HuH-7 (cell line): Measurements from ENCODE around the gene XYLT1.

Source experiments
- DNase-seq: peaks from one replicate; pipeline ENCODE4 v3.0.0; 2011; ENCODE audit warnings: low spot score

Gene XYLT1

DNA sequence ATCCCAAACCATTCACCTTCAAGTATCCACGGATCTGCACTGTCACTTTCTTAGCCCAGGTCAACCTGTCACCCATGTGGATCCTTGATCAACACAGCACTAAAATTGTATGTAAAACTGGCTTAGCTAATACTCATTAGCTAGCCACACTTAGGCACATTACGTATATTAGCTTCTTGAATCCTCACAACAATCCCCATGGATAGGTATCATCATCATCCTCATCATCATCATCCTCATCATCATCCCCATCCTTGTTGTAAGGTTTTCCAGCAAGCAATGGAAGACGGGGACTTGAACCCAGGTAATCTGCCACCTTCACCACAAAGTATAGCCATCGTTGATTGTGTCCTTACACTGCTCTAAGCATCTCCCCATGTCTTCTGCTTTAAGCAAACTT is 184.3 kb downstream of the XYLT1 start:
- no peak for DNase-seq

DNA sequence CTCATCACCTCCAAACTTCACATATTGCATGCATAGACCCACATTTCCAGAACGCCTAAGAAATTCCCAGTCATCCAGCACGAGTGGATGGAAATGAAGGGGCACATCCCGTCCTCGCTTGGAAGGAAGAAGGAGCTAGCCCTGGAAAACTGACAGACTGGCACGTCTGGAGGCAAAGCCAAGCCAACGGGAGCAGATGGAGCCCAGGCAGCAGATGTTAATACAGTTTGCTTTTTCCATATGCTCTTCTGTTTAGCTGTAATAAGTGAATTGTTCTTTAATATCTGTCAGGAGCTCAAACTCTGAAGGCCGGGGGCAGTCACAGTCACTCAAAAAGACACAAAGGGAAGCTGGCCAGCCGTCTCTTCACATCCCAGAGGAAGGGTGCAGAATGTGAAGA is 187.7 kb downstream of the XYLT1 start:
- DNase-seq: no peak

DNA sequence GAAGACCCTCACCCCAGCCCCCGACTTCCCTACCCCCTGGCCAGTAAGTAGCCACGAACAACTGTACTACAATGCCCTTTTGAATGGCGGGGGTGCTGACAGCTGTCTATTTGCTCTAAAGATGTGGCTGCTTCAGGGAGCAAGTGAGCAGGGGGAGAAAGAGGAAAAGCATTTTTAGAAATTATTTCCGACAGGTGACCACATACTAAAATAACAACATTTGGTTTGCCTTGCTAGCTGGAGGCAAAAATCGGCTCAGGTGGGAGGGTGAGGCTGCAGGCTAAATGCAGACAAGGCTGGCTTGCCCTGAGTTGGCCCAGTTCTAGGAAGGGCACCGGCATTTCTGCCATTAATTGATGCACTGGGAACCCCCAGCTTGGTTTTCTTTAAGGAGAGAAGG is 188.5 kb downstream of the XYLT1 start:
- no peak for DNase-seq

DNA sequence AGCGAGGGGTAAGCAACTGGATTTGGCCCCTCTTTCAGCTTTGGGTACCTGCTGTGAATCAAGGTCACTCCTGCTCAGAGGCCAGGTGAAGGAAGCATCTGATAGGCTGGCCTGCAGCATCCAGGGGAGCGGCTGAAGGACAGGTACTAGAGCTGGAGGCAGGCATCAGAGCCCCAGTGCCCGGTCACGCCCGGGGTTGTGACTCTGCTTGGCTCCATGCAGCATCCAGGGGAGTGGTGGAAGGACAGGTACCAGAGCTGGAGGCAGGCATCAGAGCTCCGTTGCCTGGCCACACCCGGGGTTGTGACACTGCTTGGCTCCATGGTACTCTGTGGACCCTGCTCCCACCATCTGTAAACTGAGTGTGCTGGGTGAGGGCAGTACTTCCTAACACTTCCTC is 189.7 kb downstream of the XYLT1 start:
- no peak for DNase-seq

DNA sequence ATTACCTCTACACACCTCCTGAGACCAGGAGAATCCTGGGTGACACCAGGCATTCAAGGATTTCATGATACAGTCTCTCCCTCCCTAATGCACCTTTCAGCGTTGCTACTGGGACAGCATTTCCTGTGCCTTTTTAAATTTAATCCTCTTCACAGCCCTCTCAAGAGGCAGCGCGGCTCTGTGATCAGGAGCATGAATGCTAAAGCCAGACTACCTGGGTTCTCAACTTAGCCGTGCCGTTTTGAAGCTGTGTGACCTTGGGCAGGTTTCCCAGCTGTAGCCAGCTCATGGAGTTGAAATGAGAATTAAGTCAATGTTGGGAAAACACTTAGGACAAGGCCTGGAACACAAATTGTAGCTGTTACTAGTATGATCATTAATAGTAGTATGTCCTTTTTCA is 191.8 kb downstream of the XYLT1 start:
- DNase-seq: no peak

DNA sequence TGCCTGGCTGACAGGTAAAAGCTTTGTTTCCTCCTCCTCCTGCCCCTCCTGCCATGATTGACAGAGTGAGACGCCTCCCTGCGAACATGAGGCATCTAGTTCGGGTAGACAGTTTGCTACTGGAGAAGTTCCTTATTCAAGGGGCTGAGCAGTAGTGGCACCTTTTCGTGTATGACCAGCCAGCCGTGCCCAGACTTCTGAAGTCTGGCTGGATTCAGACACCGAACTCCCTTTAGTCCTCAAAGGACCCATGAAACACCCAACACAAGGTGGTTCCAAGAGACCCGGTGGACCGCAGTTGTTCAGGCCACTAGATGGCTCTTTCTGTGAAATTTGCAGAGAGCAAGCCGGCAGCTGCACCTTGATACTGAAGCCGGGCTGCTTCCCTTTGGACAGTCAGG is 192.8 kb downstream of the XYLT1 start:
- peak; percentile 36 for DNase-seq

DNA sequence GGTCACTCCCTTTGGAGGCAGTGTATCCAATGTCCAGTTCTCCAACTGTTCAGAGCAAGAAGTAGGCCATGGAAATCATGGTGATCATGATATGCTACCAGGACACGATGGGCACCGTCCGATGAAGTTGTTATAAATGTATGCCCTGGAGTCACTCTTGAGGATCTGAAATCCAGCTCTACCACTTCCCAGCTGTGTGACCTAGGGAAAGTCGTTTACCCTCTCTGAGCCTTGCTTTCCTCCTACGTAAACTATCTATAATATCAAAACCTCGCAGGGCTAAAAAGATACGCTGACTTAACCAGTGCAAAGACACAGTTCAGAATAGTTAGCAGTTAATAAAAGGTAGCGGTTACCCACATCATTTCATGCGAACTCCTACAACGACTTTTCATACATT is 194.2 kb downstream of the XYLT1 start:
- DNase-seq: no peak

DNA sequence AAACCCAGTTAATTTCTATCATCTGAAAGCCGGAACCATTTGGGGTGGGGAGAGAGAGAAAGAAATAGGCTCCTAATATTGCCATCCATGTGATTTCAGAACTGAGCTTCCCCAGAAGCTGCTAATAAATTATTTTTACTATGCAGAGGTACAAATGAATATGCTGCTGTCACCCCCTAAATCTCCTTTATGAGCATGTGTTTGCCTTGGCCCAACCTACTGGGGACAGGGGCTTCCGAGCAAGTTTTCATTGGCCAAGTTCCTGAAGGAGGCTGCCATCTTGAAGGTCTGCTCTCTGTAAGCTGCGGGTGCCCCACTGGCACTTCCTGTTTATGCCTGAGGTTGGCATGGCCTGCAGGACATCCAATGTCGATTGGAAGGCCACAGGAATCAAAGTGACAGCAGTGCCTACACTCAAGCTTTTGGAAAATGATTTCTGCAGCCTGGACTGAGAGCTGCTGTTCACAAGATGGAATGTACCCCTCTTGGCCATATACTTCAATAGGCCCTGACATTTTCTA is 194.7 kb downstream of the XYLT1 start:
- DNase-seq: no peak

DNA sequence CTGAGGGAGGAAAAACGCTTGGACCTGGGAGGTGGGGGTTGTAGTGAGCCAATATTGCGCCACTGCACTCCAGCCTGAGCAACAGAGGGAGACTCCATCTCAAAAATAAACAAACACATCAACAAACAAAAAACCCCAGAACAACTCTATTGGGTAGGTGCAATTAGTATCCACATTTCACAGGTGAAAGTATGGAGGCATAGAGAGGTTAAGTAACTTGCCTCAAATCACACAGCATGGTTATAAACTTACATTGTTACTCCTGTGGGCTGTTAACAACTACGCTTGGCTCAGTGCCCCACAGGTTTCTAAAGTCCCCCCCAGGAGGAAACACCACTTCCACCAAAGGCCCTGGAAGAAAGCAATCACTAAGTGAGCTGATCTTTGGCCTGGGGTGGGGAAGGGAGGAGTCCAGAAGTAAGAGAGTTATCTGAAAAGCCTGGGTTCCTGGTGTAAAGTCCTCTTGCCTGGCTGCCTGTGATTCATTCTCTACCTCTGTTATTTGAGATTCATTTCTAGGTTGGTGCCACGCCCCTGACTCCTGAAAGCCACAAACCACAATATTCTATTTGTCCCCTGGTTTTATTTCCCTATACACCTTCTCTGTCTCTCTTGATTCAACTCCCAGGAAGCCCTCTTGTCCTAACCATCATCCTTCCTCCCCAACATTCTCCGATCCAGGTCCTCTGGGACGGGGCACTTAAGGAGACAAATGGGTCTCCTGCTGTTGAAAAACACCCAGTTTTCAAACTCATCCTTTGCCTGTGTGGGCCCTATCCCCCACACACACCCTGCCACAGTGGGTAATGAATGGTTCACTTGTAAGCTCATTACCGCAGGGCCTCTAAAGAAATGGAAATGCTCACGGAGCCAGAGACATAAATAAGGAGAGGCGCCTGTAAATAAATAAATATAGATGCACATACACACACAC is 195.4 kb downstream of the XYLT1 start:
- peak; percentile 42 for DNase-seq

DNA sequence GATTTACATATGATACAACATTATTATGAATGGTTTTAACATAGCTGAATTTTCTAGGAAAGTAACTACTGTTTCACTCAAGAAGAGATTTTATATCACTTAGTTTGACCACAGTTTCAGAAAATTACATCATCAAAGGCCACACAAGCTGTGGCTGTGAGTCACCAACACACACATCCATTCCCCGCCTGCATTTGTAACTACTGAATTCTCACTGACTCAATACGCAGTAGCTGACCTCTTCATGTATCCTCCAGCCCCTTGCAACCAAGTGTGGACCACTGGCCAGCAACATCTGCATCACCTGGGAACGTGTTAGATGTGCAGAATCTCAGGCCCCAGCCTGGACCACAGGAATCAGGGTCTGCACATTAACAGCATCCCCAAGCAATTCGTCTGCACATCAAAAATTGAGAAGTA is 197.6 kb downstream of the XYLT1 start:
- DNase-seq: no peak

DNA sequence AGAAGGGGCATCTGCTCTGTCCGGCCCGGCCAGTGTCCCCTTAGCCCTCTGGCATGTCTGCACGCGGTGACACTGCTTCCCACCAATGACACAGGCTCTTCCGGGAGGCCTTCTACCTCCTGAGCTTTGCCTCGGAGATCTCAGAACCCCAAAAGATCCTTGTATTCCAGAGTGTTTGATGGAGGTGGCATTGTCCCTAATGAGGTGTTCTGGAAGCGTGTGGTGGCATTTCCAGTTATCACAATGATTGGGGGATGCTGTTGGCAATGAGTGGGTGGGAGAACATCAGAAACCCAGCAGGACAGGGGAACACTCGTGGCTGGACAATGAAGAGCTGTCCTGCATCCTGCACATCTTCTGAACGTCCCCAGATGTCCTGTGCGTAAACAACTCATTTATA is 198.0 kb downstream of the XYLT1 start:
- no peak for DNase-seq

DNA sequence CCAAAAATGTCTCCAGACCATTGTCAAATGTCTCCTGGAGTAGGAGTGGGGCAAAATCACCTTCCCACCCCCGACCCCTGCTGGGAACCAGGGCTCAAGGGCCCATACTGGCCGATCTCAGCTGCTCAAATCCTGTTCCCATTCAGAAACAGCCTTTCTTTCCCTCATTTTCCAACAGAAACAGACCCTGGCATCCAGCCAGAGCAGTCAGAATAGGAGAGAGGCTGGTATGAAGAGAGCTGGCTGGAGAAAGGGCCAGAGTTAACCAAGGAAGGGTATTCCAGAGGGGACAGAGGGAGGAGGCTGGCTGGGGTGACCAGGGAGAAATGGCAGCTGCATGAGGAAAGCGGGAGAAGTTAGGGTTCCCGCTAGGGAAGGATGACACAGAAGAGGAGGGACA is 199.1 kb downstream of the XYLT1 start:
- DNase-seq: no peak

DNA sequence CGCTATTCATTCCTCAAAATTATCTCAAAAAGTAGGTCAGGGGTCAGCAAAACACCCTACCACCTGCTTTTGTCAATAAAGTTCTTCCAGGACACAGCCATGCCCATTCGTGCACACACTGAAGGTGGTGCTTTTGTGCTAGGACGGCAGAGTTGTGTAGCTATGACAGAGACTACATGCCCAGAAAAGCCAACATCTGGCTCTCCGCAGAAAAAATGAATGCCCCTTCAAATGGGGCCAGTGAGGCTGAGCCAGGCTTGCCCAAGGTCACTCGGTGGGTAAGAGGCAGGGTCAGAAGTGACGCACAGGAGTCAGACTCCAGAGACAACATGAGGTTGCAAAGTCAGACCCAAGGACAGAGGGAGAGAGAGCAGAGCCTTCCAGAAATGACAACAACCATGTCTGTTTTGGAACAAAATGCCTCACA is 200.1 kb downstream of the XYLT1 start:
- DNase-seq: no peak

DNA sequence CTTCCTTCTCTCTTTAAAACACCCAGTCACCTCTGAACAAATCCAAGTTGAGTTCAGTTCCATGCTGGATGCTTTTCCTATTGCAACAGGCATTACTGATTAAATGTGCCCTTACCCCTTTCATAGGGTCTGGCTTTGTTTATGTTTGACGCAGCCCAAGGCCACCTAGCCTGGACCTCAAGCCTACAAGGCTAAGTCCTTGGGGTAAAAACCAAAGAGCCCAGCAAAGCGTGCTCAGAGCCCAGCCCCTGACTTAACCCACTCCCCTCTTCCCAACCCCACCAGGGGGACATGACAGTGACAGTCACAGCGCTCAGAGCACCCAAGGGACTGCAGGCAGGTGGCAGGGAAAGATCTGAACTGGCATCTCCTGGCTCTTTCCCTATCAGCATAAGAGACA is 200.6 kb downstream of the XYLT1 start:
- DNase-seq: no peak

DNA sequence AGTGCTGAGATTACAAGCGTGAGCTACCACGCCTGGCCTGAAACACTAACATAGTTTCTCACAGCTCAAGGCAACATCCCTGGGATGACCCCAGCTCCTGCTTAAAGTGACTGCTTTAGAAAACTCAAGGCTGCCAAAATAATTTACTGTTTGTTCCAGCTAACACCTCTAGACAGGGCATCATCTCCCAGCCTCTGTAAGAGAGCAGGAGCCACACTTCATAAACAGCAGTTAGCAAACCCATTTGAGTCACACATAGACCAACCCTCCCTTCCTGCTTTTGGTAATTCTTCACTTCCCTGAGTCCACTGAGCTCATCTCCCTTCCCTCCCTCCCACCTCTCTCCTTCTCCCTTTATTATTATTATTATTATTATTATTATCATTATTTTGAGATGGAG is 201.3 kb downstream of the XYLT1 start:
- no peak for DNase-seq

DNA sequence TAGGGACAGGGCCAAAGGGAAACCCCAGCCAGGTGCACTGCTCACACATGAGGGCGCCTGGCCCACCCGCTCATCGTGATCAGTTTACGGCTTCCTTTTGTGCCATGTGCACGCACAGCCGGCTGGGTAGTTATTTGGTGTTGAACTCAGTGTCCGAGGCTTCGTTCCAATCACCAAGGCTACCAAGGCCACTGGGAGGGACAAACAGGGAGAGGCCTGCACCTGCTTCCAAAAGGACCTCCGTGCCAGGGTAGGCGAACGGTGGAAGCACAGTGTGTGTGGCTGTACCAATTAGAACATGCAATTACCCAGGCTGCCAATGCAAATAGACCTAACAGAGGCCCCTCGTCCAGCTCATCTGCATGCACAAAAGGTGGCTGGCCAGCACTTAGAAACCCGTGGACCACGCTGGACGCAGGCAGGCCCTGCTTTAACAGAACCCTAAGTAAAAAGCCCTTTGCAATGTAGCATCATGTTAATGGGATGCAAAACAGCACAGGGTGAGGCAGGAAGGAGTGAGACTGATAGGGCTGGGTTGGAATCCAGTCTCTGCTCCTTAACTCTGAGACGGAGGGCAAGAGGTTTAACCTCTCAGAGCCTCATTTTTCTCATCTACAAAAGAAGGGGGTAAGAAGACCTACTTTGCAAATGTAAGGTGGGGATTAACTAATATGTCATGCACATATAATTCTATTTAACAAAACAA is 204.0 kb downstream of the XYLT1 start:
- no peak for DNase-seq

DNA sequence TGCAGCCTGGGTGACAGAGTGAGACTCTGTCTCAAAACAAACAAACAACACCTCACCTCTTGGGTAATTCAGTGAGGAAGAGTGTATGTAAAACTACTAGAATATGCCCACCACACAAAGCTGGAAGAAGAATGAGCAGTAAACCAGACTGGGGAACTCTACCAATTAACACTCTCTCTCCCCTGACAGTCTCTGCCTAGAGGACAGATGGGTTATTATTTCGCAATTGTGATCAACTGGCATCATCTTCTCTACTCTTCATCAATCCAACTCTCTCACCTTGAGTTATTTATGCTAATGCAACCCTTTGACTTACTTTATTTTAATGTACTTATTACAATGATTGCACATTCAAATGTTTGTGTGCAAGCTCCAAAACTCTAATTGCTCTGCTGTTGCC is 205.6 kb downstream of the XYLT1 start:
- DNase-seq: no peak

DNA sequence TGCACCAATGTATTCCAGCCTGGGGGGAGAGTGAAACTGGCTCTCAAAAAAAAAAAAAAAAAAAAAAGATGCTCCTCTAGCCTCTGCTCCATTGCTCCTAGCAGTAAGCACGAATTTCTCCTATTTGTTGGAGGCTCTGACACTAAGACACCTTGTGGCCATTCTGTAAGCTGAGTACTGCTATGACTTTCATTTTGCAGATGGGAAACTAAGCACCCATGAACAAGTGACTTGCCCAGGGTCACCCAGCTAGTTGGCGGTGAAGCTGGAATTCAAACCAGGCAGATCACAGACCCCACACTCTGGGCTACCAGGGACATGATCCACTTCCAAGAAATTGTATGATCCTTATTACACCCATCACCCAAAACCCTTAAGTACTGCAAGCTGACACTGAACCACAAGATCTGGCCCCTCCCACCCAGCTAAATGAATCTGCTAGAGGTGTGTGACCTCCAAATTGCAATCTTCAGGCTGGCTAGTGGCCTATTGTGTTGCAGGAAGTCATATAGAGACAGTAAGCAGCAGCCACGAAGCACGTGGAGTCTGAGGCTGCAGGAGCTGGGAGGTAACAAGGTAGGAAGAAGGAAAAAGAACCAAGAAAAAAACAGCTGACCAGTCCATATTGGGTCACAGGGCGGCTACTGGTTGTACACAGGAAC is 209.4 kb downstream of the XYLT1 start:
- DNase-seq: no peak

DNA sequence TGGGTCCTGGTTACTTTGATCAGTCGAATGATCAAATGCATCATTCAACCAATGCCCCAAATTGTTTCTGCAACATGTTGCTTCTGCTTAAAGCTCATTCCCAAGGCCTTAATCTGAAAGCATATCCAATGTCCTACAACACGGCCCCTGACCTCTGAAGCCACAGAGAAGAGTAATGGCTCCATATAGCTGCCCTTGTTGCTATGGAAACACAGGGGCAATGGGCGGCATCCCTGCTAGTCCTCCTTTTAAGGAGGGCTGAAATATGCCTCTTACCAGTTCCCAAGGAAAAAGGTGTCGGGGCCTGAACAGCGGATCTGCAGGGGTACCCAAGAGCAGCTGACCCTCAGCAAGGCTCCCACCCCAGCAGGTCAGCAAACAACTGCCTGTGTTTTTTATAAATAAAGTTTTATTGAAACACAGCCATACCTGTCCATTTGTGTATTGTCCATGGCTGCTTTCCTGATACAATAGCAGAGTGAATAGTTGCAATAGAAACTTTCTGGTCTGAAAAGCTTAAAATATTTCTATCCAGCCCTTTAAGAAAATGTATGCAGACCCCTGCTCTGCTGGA is 210.4 kb downstream of the XYLT1 start:
- no peak for DNase-seq

DNA sequence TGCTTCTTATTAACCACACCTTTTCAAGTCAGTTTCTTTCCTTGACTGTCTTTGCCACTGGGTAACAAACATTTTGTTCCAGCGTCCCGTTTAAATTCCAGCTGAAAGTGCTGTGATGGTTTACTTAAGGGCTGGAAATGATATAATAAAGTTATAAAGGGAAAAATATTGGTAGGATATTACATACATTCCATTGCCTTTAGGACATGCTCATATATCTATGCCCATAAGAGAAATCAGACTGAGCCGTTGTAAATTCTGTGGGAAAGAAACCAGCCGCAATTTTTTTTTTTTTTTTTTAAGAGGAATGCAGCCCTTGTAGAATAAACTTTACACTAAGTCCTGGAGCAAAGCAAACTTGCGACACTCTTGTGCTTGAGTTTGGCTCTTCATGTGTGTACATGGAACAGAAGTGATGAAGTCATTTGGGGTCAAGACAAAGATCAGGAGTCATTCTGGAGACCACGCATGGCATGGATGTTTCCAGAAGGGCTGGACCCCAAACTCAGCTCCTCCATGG is 210.9 kb downstream of the XYLT1 start:
- DNase-seq: no peak

DNA sequence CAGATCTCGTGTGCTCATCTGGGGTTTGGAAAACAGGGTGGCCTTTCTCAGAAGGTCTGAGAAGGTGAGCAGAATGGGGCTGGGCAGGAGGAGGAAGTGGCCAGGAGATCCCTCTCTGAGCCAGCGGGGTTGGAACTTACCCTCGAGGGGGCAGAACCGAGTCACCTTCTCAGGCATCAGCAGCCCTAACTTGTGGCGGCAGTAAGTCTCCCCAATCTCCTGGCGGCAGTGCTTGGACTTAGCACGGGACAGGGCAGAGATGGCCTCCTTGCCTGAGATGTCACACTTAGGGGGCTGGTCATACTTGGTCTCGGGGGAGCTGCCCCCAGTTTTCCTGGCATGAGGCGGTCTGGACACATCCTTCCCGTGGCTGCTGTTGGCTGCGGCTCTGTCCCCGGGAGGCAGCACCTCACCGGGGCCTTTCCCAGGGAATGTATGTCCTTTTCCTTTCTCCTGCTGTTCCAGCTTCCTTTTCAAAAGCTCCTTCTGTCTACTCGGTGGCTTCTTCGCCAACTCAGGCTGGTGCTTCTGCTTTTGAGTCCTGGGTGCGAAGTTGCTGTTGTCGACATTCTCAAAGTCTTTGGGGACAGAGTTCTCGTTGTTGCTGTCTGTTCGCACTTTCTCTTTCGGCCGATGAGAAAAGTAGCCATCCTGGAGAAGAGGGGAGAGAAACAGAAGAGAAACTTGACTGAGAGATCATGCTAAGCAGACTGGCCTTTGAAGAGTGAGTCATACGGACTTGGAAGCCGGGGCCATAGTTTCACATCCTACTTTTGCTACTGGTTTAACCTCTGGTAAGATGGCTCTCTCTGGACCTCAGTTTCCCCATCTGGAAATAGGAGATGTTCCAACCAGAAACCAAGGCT is 211.7 kb downstream of the XYLT1 start:
- DNase-seq: no peak
